ENCODE data around the gene DHTKD1. TPM values are rescaled to one million over a fixed set of nuclear protein-coding genes. Genes with fewer than 3 reads are reported as not detected.

Gene DHTKD1
- total and polyA plus RNA-seq, 10 of the 15 experiments (the other 5 are each of a cell fraction or from before 2014, with no cell fraction given) = 11.3 to 35.0 (median 26.9) TPM

DNA sequence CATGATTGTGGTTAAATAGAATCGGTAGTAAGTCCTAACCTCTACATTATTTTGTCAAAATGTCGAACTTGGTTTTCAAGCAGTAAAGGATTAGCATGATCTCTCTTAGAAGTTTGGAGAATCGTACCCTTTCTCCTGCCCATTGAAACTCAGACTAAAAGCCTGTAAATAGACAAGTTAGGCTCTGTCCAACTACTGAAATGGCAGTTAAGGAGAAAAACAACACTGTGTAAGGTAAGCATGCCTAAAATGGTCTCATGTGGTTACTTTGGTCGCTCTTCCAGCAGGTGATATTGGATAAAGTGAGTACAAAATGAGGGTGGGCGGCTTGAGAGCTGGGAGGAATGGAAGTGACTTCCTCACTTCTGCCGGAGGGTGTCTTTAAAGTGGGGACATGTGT, 85.8 kb downstream of the DHTKD1 start:
- in situ Hi-C loops (cut with MboI) (no loop called here), intact Hi-C loops (cut with micrococcal nuclease; ENCODE audit: unreplicated experiment) (no loop called here)
- H3K9me3 ChIP-seq (replicated peaks; ENCODE audit: control insufficient read depth, insufficient read depth, low read length) = no peaks in the 10 kb centered on the region
- H3K4me2 ChIP-seq (ENCODE audit: control insufficient read depth, insufficient read depth) = no peak overlapping the region
- RAD21 ChIA-PET (ENCODE audit: unreplicated experiment) = no interaction called here
- SMC1A ChIA-PET (ENCODE audit: uncharacterized antibody, unreplicated experiment) = no interaction called here
- CTCF ChIA-PET = interaction anchor here (1.0 kb wide), 1 partner anchor 14 kb away, joined by 4 read pairs; no protein-coding TSS in a partner anchor
- TF ChIP-seq EED (IDR thresholded peaks at IDR 0.05; ENCODE audit: low read depth) (no peak), RCOR1 (conservative IDR thresholded peaks at IDR 0.05; ENCODE audit: low read depth, low read length) (no peak), CREB1 (IDR thresholded peaks at IDR 0.05; ENCODE audit: low read depth) (no peak), POLR2AphosphoS2 (IDR thresholded peaks at IDR 0.05; ENCODE audit: low read depth, low read length) (no peak), MYC (IDR thresholded peaks at IDR 0.05; ENCODE audit: insufficient read depth, insufficient read length, insufficient replicate concordance, low read length, severe bottlenecking) (no peak), POLR2A (IDR thresholded peaks at IDR 0.05; ENCODE audit: low read depth, low read length) (no peak), ZSCAN29 (IDR thresholded peaks at IDR 0.05) (no peak), BRCA1 (IDR thresholded peaks at IDR 0.05; ENCODE audit: low read depth, low read length) (no peak), FOXM1 (IDR thresholded peaks at IDR 0.05; ENCODE audit: low read depth, low read length) (no peak), ETV6 (conservative IDR thresholded peaks at IDR 0.05 in 1 of 2, IDR thresholded peaks at IDR 0.05 in 1 of 2; ENCODE audit: borderline replicate concordance in 1 of 2, low read depth in 1 of 2) (no peak), ATF3 (IDR thresholded peaks at IDR 0.05; ENCODE audit: borderline replicate concordance, extremely low read depth, low read depth, low read length) (no peak), TCF7 (IDR thresholded peaks at IDR 0.05; ENCODE audit: borderline replicate concordance) (no peak), IRF4 (IDR thresholded peaks at IDR 0.05; ENCODE audit: low read depth, low read length) (no peak), NFYA (IDR thresholded peaks at IDR 0.05; ENCODE audit: borderline replicate concordance, low read depth, low read length) (no peak), NR2C1 (IDR thresholded peaks at IDR 0.05) (no peak), SMARCA5 (IDR thresholded peaks at IDR 0.05) (no peak), POLR2AphosphoS5 (IDR thresholded peaks at IDR 0.05; ENCODE audit: low read length) (no peak)
- TF ChIP-seq, protein P1, sequence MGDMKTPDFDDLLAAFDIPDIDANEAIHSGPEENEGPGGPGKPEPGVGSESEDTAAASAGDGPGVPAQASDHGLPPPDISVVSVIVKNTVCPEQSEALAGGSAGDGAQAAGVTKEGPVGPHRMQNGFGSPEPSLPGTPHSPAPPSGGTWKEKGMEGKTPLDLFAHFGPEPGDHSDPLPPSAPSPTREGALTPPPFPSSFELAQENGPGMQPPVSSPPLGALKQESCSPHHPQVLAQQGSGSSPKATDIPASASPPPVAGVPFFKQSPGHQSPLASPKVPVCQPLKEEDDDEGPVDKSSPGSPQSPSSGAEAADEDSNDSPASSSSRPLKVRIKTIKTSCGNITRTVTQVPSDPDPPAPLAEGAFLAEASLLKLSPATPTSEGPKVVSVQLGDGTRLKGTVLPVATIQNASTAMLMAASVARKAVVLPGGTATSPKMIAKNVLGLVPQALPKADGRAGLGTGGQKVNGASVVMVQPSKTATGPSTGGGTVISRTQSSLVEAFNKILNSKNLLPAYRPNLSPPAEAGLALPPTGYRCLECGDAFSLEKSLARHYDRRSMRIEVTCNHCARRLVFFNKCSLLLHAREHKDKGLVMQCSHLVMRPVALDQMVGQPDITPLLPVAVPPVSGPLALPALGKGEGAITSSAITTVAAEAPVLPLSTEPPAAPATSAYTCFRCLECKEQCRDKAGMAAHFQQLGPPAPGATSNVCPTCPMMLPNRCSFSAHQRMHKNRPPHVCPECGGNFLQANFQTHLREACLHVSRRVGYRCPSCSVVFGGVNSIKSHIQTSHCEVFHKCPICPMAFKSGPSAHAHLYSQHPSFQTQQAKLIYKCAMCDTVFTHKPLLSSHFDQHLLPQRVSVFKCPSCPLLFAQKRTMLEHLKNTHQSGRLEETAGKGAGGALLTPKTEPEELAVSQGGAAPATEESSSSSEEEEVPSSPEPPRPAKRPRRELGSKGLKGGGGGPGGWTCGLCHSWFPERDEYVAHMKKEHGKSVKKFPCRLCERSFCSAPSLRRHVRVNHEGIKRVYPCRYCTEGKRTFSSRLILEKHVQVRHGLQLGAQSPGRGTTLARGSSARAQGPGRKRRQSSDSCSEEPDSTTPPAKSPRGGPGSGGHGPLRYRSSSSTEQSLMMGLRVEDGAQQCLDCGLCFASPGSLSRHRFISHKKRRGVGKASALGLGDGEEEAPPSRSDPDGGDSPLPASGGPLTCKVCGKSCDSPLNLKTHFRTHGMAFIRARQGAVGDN (IDR thresholded peaks at IDR 0.05) = no peak
- TF ChIP-seq, protein P2, sequence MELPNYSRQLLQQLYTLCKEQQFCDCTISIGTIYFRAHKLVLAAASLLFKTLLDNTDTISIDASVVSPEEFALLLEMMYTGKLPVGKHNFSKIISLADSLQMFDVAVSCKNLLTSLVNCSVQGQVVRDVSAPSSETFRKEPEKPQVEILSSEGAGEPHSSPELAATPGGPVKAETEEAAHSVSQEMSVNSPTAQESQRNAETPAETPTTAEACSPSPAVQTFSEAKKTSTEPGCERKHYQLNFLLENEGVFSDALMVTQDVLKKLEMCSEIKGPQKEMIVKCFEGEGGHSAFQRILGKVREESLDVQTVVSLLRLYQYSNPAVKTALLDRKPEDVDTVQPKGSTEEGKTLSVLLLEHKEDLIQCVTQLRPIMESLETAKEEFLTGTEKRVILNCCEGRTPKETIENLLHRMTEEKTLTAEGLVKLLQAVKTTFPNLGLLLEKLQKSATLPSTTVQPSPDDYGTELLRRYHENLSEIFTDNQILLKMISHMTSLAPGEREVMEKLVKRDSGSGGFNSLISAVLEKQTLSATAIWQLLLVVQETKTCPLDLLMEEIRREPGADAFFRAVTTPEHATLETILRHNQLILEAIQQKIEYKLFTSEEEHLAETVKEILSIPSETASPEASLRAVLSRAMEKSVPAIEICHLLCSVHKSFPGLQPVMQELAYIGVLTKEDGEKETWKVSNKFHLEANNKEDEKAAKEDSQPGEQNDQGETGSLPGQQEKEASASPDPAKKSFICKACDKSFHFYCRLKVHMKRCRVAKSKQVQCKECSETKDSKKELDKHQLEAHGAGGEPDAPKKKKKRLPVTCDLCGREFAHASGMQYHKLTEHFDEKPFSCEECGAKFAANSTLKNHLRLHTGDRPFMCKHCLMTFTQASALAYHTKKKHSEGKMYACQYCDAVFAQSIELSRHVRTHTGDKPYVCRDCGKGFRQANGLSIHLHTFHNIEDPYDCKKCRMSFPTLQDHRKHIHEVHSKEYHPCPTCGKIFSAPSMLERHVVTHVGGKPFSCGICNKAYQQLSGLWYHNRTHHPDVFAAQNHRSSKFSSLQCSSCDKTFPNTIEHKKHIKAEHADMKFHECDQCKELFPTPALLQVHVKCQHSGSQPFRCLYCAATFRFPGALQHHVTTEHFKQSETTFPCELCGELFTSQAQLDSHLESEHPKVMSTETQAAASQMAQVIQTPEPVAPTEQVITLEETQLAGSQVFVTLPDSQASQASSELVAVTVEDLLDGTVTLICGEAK (IDR thresholded peaks at IDR 0.05; ENCODE audit: borderline replicate concordance) = no peak
- BruUV-seq (replicated peaks) = no TSS peak
- no peak overlapping the region for H3K9ac ChIP-seq (ENCODE audit: control insufficient read depth, insufficient read depth, low read length)
- H2AFZ ChIP-seq (ENCODE audit: control insufficient read depth, low read depth, low read length) = no peak overlapping the region
- FAIRE-seq = no peak
- H3K79me2 ChIP-seq (ENCODE audit: control insufficient read depth, insufficient read depth, low read length) = no peaks in the 10 kb centered on the region
- no peak overlapping the region for H3K4me3 ChIP-seq
- H3K36me3 ChIP-seq (ENCODE audit: control insufficient read depth in 2 of 2, insufficient read depth in 2 of 2, low read length in 1 of 2) = peaks cover 2 to 9% of the 10 kb centered on the region in 2 experiments; a peak in 2 of 4 replicates
- no peaks in the 10 kb centered on the region for H3K4me1 ChIP-seq (ENCODE audit: control insufficient read depth, insufficient read depth, low read length)
- no peaks in the 10 kb centered on the region for H3K27me3 ChIP-seq (replicated peaks in 1 of 2; ENCODE audit: control insufficient read depth in 2 of 2, insufficient read depth in 2 of 2, low read length in 1 of 2)
- DNase-seq (ENCODE audit: low read depth, low spot score) = no peak
- WGBS (ENCODE audit: insufficient coverage, insufficient replicate concordance, low lambda C conversion rate, missing lambda C conversion rate) = 95% methylated on average over 6 of the region's 6 CpGs
- no peaks in the 10 kb centered on the region for H4K20me1 ChIP-seq (ENCODE audit: control insufficient read depth, insufficient read depth)
- ATAC-seq = no peak
- POLR2A ChIA-PET = no interaction called here
- H3K27ac ChIP-seq (ENCODE audit: control insufficient read depth, insufficient read depth) = no peak overlapping the region
